Stimulated activated CD4-positive, alpha-beta T cell treated with anti-CD3 and anti-CD28 coated beads, Interleukin-4, amount 100 ng/mL, for 1 hour (primary cell): ENCODE measurements around the gene LDB2.

Experiments
- DNase-seq: peaks from one replicate; pipeline ENCODE4 v3.0.0-alpha.2; 2020

Gene LDB2

DNA sequence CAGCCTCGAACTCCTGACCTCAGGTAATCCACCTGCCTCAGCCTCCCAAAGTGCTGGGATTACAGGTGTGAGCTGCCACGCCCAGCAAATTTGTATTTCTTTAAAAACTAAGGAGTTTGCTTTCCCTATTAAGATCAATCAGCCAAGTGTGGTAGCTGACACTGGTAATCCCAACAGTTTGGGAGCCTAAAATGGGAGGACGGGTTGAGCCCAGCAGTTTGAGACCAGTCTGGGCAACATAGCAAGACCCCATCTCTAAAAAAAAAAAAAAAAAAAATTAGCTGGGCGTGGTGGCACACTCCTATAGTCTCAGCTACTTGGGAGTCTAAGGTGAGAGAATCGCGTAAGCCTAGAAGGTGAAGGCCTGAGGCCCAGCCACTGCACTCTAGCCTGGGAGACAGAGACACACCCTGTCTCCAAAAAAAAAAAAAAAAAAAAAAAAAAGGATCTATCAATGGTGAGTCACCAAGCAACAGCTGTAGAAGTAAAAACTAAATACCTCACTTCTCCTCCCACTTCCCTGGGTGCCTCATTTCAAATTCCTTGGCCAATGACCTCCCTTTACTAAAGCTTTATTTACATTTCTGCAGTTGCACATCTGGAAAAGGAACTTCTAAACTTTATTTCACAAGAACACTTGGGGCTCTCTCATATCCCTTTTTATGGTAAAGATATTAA is 54.5 kb downstream of the LDB2 start:
- DNase-seq = no peak

DNA sequence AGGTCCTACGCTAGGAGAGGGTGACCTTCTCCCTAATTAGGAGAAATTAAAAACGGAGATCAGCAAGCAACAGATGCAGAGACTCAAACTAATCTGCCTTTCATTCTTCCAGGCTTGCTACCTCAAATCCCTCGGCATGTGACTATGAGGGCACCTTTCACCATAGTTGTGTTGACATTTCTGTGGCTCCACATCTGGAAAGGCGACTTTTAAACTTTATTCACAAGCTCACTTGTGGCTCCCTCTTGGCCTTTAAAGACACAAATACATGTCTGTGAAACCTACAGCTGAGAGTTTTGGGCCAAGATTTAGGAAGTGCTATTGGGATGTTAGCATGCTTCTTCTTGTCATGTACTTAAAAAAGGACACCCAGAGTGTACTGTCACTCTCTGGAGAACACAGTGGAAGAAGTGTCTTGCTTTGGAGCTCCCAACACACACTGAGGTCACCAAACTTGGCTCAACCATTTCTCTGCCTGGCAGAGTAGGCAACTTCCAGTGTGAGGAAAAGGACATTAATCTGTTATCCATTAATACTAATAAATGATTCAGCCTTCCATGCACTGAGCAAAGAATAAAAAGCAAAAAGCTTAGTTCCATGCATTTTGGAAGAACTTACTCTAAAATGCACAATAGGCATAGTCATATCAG is 60.1 kb downstream of the LDB2 start:
- DNase-seq = no peak

DNA sequence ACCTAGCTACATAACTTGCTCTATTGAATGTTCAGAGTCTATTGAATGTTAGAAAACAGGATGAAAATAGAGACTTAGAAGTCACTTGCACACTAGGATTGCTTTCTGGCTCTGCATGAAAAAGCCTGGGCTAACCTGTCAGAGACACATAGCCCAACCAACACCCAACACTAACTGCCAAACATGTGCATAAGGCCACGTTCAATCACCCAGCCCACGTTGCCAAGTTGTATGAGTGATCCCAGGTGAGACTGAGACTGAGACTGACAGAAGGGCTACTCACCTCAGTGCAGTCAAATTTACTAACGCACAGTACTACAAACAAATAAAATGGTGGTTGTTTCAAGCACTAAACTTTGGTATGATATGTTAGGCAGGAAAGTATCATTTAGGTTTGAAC is 61.0 kb downstream of the LDB2 start:
- DNase-seq = no peak

DNA sequence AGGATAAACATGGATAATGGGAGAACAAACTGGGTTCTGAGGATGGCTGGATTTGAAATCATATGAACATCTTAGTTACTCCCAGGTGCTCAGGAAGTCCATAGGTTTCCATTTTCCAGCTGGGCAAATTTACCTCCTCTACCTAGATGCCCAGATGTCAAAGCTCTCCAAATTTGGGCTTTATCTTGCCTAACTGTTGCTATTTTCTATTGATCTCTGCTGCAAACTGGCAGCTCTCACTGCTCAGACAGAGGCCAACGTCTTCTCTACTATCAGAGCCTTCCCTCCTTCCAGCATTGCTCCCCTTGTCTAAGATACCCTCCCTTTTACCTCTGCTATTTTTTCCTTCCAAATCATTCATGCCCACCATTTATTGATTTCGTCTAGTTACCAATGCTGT is 62.1 kb downstream of the LDB2 start:
- DNase-seq = no peak

DNA sequence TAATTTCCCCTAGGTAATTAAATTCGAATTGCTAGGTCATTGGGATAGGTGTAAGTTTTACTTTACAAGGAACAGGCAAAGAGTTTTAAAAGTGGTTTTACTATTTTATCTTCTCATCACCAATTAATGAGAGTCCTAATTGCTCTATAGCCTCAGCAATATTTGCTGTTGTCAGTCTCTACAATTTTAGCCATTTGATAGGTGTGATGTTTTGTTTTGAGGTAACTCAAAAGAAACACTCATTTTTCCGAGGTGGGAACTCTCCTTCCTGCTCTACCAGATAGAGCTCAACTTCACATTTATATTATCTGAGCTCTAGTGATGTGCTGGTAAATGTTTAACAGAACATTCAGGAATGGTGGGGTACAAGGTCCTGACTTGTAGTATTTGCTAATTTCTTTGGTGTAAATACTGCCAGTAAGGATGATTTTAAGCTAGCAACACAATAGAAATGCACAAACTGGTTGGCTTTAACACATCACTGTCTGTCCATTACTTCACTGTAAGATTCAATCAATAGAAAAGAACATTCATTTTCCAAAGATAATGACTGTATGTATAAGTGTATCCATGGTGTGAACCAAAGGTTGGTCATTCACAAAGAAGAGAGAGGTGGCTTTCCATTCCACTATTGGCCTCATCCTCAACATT is 62.7 kb downstream of the LDB2 start:
- DNase-seq = no peak

DNA sequence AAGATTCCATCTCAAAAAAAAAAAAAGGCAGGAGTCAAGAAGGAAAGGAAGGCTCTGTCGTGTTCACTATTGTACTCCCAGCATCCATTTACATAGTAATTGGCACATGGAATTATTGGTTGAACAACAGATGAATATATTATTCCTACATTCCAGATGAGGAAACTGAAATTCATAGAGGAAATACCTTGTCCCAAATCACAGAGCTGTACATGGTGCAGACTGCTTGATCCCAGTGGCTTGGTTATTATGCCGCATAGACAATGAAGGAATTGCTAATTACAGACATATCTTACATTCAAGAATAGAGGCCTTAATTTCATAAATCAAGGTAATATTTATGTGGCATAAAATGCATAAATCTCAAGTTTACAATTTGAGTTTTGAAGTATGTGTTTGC is 63.6 kb downstream of the LDB2 start:
- DNase-seq = no peak

DNA sequence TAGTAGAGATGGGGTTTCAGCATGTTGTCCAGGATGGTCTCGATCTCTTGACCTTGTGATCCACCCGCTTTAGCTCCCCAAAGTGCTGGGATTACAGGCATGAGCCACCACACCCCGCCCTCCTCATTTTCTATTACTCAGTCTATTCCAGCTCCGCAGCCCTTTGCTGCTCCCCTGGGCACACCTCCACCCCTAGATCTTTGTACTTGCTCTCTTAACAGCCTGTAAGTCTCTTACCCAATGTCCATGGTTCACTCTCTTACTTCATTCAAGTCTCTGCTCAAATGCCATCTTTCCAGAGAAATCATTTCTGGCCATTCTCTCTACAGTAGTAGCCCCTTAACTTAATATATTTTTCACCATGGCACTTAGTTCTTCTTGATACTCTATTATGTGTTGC is 64.7 kb downstream of the LDB2 start:
- DNase-seq = no peak

DNA sequence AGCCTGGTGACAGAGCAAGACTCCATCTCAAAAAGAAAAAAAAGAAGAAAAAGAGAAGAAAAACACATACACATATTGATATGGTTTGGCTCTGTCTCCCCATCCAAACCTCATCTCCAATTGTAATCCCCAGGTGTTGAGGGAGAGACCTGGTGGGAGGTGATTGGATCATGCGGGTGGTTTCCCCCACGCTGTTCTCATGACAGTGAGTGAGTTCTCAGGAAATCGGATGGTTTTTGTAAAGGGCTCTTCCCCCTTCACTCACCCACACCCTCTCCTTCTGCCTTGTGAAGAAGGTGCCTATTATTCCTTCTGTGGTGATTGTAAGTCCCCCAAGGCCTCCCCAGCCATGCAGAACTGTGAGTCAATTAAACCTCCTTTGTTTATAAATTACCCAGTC is 68.4 kb downstream of the LDB2 start:
- DNase-seq = no peak

DNA sequence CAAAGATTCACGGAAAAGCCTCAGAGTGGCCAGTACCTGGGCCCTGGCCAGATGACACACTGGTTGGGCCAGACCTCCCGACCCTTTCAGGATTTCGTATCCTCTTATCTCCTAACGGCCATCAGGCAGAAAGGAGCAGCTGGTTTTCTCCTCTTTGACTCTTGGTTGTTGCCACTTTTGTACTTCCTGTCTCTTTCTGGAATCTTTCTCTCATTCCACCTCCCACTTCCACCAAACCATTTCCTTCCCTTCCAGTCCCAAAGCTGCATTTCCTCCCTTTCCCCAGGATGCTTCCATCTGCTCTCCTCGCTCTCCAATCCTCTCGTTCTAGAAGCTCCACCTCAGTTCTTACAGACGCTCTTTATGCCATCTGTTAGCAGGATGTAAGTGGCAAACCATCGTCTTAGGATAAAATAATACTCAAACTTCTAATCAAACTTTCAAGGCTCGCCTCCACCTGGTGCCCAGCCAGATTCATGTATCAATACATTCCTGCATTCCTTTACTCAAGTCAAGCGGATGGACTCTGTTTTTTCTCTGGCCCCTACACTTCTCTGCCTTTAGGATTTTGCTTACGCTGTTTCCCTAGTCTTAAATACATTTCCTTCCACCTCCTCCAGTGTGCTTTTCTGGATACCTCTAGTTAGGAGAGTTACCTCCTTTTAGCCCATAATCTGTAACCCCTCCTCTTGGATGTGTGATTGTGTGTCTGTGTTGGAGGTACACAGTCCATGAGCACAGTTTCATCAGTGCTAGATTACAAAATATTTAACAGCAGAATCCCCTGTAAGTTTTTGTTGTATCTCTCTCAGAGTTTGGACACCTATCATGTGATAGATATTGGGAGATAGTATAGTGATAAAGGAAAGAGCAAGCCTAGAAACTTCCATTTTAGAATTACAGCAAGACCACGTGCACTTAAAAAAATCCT is 70.4 kb downstream of the LDB2 start:
- no peak for DNase-seq

DNA sequence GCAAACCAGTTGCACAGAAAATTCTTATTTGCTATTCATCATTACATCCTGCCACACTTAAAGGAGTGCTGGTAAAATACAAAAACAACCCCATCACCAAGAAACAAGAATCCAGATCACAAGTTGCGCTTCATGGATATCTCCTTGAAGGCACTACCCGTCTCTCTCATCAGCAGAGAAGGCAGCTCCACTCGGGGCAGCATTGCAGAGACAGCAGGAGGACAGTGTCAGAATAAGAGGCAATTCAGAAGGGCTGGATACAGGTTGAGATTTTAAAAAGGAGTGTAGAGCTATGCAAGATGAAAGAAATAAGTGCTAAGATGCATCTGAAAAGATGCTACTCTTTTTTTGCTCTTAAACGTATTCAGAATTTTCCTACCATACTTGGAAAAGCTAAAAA is 71.4 kb downstream of the LDB2 start:
- no peak for DNase-seq

DNA sequence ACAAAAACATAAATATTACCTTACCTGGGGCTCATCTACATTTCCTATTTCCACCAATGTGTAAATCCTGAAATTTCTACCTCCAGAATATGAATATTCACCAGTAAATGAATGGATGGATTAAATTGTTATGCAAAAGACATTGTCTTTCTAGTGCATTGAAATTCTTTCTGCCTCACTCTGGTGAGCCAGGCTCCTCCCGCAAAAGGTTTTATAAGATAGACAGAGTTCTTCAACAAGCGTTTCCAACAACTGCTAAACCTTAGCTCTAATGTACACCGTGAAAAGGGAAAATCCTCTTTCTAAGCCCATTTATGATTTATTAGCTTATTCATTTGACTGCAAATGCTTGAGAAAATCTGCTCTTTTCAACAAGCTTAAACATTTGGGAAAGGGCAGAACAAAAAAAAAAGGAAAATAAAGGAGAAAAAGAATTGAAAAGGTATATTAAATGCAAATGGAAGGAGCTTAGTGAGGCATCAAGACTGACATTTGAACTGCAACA is 72.0 kb downstream of the LDB2 start:
- DNase-seq = no peak

DNA sequence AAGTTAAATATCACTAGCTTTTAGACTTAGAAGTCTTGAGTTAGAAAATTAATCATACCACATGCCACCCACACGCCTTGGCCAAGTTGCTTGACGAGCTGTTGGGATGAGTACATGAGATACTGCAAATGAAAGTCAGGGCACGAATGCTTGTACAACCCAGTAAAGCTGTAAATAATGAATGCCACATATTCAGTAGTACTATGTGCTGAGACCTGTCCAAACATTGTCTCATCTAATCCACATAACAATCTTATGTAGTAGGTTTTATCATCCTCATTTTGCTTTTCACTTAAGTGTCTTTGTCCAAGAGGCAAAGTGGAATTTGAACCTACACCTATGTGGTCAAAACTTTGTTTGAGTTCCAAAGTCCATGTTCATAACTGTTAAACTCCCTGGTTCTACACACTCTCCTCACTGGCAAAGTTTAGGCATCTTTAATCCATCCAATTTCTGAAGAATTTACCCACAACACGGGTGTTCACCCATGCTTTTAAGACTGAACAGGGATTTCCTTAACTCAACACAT is 74.1 kb downstream of the LDB2 start:
- no peak for DNase-seq

DNA sequence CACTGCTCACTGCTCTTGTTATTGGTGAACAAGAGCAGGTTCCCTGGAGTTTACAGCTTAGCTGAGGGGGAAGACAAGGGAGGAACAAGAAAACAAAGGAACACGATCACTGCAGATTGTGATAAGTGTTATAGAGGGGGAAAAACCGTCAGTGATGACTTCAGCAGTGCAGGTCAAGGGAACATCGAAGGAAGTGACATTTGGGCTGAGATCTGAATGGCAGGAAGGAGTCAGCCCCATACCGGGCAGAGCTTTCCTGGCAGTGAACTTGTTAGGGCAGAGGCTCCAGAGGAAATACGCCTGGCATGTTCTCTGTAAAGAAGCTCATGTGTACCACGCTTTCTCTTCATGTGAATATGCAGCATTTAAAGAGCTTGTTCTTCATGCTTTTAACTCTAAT is 78.1 kb downstream of the LDB2 start:
- no peak for DNase-seq

DNA sequence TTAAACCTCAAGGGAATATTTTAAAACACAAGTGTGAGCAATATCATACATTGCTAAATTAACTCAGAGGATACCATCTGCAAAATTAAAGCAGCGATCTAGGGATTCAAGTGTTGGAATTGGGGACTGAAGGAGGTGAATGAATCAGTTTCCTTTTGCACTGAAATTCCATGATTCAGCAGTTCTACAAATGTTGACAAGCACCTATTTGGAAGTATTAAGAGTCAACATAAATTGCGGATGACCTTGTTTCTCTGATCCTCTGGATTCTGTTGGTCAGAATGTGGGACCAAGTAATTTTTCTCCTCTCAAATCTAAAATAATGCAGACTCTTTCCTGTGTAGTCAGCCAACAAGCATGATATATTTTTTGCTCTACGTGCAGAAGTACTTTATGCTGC is 78.8 kb downstream of the LDB2 start:
- no peak for DNase-seq

DNA sequence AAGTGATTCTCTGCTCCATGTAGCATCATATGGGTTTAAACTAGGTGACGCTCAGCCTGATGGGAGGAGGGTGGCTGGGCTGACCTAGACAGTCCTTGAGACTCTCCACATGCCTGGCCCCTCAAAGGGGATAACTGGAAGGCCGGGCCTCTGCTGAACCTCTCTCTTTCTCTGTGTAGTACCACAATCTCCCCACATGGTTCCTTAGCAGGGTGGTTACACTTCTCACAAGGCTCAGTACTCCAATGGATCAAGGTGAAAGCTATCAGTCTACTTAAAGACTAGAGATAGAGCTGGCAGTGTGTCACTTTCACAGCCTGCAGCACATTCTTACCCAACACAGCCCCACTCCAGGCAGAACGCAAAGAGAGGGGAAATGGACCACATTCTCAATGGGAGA is 80.4 kb downstream of the LDB2 start:
- no peak for DNase-seq

DNA sequence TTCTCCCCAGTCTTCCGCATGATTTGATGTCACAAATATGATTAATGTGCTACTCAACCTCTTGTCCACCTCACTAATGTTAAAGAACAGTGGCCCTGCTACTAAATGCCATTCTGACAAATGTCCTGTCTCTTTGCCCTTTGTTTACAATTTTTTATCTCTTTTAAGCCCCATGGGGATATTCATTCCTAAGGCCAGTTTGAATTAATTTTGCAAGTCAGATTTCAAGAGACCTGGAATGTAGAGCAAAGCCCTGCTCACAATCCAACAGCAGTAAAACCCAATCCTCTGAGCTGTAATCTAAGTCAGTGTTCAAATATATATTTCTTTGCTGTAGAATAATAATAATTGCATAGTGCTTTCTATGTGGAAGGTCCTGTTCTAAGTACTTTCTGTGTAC is 81.2 kb downstream of the LDB2 start:
- no peak for DNase-seq

DNA sequence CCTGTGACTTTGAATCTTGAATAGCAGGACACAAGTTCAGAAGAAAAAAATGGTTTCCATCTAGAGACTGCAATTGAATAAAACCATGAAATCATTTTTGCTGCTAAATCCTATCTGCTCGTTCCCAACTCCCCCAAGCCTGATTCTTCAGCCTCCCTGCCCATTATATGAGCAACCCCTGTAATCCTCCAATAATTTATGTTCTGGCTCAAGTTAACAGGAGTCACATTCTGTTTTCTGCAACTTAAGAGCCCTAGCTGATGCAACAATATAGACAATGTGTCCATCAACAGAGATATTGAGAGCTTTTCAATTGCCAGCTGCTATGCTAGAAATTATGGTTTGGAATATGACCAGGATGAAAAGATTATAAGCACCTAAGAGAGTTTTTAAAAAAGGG is 84.1 kb downstream of the LDB2 start:
- DNase-seq = no peak

DNA sequence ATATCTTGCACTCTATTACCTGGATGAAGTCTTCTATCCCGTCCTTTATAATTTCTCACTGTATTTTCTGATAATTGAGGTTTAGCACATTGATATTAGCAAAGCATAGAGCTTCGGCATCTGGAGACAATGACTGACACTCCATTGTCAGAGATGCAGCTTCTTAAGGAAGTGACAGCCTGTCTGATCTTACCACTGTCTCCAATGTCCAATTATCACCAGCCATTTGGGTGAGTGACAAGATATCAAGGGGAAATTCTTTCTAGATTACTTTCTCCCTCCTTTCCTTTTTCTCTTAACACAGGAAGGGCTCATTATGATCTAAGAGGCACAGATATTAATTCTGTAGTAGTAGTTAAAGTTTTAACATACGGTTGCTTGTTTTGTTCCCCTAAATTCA is 86.4 kb downstream of the LDB2 start:
- no peak for DNase-seq

DNA sequence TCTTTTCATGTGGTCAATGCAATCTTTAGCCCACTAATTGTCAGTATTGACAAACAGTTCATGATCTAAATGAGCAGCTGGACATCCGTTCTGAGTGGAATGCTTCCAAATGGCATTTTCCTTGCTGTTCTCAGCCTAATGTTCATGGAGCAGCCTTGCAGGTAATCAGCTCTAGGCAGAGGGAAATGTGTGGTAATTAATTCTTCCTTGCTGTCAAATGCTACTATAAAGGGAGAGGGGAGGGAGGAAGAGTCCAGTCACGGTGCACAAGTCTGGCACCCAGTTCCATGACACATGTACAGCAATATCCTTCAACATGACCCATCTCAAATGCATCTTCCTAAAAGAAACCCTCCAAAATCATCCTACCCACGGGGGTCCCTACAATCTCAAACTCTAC is 88.5 kb downstream of the LDB2 start:
- no peak for DNase-seq

DNA sequence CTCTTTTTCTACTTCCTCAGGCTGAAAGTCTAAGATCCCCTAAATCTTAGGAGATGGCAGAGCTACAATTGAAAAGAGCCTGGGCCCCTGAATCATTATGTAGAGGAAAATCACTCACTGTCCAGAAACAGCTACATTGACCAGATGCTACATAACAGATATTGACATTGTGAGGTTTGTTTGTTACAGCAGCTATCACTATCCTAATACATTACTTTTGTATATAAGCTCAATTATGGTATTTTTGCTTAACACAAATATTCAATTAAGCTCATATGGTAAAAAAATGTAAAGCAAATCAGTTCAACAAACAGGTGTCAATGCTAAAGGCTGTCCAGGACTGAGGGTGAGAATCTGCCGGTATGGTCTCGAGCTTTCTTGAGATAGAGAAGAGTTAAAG is 89.4 kb downstream of the LDB2 start:
- DNase-seq = no peak

DNA sequence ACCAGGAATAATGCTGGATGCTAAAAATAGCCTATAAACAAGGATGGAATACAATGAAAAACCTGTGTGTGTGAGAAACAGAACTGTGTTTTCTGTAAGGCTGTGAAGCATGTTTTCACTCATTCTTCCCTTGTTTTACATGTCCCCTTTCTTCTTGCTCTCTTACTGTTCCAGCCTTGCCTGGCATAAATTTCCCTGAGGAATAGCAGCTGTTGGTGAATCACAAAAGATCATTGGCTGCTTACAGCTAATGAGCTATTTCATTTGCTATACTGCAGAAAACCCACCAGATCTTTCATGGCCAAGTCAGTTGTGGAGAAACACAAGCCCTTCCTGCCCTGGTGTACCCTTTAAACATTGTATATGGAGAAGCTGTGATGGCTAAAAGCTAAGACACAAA is 91.1 kb downstream of the LDB2 start:
- DNase-seq = no peak

DNA sequence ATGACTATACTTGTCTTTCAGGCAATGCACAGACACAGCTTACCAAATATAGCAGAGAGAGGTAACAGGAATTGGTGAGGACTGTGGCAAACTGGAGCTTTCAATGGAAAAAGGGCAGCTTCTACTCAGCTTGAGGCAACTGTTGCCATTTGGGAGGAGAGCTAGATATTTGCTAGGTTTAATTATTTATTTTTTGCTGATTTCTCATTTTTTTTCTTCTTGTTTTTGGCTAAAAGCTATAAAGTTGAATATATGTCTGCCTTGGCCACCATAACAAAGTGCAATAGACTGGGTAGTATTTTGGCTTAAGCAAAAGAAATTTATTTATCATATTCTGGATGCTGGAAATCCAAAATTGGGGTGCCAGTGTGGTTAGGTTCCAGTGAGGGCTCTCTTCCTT is 93.9 kb downstream of the LDB2 start:
- no peak for DNase-seq

DNA sequence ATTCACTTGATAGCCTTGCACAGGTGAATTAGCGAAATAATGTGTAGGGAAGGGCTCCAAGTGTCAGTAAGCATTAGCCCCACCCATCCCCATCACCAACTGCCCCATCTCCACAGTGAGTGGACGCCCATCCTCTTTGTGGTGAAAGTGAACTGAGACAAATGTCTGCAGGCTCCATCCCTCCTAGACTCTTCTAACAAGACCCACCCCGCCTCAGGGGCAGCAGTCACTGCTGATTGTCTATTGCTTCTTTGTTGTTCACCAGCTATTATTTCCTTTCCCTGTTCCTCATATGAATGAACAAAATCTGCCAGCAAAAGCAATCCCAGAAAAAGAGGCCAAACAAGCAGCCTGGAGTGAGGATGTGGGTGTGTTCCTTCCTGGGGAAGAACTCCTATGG is 96.4 kb downstream of the LDB2 start:
- no peak for DNase-seq
